ENCODE data around the gene CES1. TPM values are rescaled to one million over a fixed set of nuclear protein-coding genes. Genes with fewer than 3 reads are reported as not detected.
"Not testable (repeated sequence)": the region's sequence is repeated elsewhere in the genome, so short reads cannot be mapped to it uniquely, and the experiment has no call there.

The CES1 gene
- polyA plus RNA-seq, 3 donors from 2014 or later, result 0.61 to 8.1 (median 1.9) TPM

- Mint-ChIP-seq H3K27ac (no peak overlapping the region), H3K4me3 (no peak overlapping the region), H3K27me3 (ENCODE audit: low read depth in 3 of 3) (peaks cover 0 to 5% (median 2%) of the 10 kb centered on the region in 3 donors), H3K4me1 (no peaks in the 10 kb centered on the region), H3K9me3 (no peaks in the 10 kb centered on the region), H3K36me3 (no peaks in the 10 kb centered on the region)
- no peak for DNase-seq
Observed at GRCh38 chr16:55846598-55847346, 13.9 kb upstream of the CES1 start.

GRCh38 chr16:55843105-55843395, 10.2 kb upstream of the CES1 start:
- H3K27ac Mint-ChIP-seq, result no peak overlapping the region
- H3K27me3 Mint-ChIP-seq (ENCODE audit: low read depth in 3 of 3), result peaks cover 0 to 5% (median 2%) of the 10 kb centered on the region in 3 donors
- H3K4me1 Mint-ChIP-seq, result no peaks in the 10 kb centered on the region
- H3K9me3 Mint-ChIP-seq, result no peaks in the 10 kb centered on the region
- no peak overlapping the region for H3K4me3 Mint-ChIP-seq
- DNase-seq, result no peak
- no peaks in the 10 kb centered on the region for H3K36me3 Mint-ChIP-seq

GRCh38 chr16:55842369-55843104, 9.6 kb upstream of the CES1 start:
- Mint-ChIP-seq H3K36me3 (no peaks in the 10 kb centered on the region), H3K27ac (no peak overlapping the region), H3K27me3 (ENCODE audit: low read depth in 3 of 3) (peaks cover 0 to 5% (median 2%) of the 10 kb centered on the region in 3 donors), H3K4me1 (no peaks in the 10 kb centered on the region), H3K4me3 (no peak overlapping the region), H3K9me3 (no peaks in the 10 kb centered on the region)
- peak; percentile 24 to 51 (median 32) for DNase-seq

- Mint-ChIP-seq H3K36me3 (no peaks in the 10 kb centered on the region), H3K9me3 (no peaks in the 10 kb centered on the region), H3K27ac (no peak overlapping the region), H3K4me1 (no peaks in the 10 kb centered on the region), H3K4me3 (no peak overlapping the region), H3K27me3 (ENCODE audit: low read depth in 3 of 3) (peaks cover 0 to 5% (median 0%) of the 10 kb centered on the region in 3 donors)
- no peak for DNase-seq
Observed at GRCh38 chr16:55839115-55839514, 6.2 kb upstream of the CES1 start.

- no peak overlapping the region for H3K4me3 Mint-ChIP-seq
- peaks cover 0 to 3% (median 0%) of the 10 kb centered on the region in 3 donors for H3K27me3 Mint-ChIP-seq (ENCODE audit: low read depth in 3 of 3)
- H3K27ac Mint-ChIP-seq, result no peak overlapping the region
- H3K4me1 Mint-ChIP-seq, result no peaks in the 10 kb centered on the region
- H3K36me3 Mint-ChIP-seq, result no peaks in the 10 kb centered on the region
- no peaks in the 10 kb centered on the region for H3K9me3 Mint-ChIP-seq
- no peak for DNase-seq
Observed at GRCh38 chr16:55836158-55836611, 3.3 kb upstream of the CES1 start.

- Mint-ChIP-seq H3K36me3 (no peaks in the 10 kb centered on the region), H3K27ac (no peak overlapping the region), H3K4me3 (no peak overlapping the region), H3K9me3 (no peaks in the 10 kb centered on the region), H3K4me1 (no peaks in the 10 kb centered on the region), H3K27me3 (ENCODE audit: low read depth in 3 of 3) (peaks cover 0 to 2% (median under 1%) of the 10 kb centered on the region in 3 donors)
- no peak for DNase-seq
Observed at GRCh38 chr16:55835581-55835980, 2.7 kb upstream of the CES1 start.

- not testable (repeated sequence) for H3K36me3 Mint-ChIP-seq; H3K27ac Mint-ChIP-seq; DNase-seq; H3K27me3 Mint-ChIP-seq (ENCODE audit: low read depth in 3 of 3); H3K4me1 Mint-ChIP-seq; H3K4me3 Mint-ChIP-seq; H3K9me3 Mint-ChIP-seq
Observed at GRCh38 chr16:55835173-55835572, 2.3 kb upstream of the CES1 start.

- Mint-ChIP-seq H3K27ac (no peak overlapping the region), H3K4me1 (no peaks in the 10 kb centered on the region), H3K36me3 (no peaks in the 10 kb centered on the region), H3K9me3 (no peaks in the 10 kb centered on the region), H3K27me3 (ENCODE audit: low read depth in 3 of 3) (peaks cover 0 to 10% (median 2%) of the 10 kb centered on the region in 3 donors), H3K4me3 (no peak overlapping the region)
- no peak for DNase-seq
Observed at GRCh38 chr16:55834049-55834448, 1.2 kb upstream of the CES1 start.

GRCh38 chr16:55832425-55832772, 497 bp downstream of the CES1 start:
- H3K27me3 Mint-ChIP-seq (ENCODE audit: low read depth in 3 of 3), result peaks cover 0 to 10% (median 2%) of the 10 kb centered on the region in 3 donors
- H3K9me3 Mint-ChIP-seq, result no peaks in the 10 kb centered on the region
- H3K36me3 Mint-ChIP-seq, result no peaks in the 10 kb centered on the region
- H3K4me1 Mint-ChIP-seq, result no peaks in the 10 kb centered on the region
- no peak overlapping the region for H3K4me3 Mint-ChIP-seq
- H3K27ac Mint-ChIP-seq, result no peak overlapping the region
- DNase-seq, result no peak

GRCh38 chr16:55830658-55831294, 2.1 kb downstream of the CES1 start:
- DNase-seq, result no peak
- peaks cover 0 to 10% (median 2%) of the 10 kb centered on the region in 3 donors for H3K27me3 Mint-ChIP-seq (ENCODE audit: low read depth in 3 of 3)
- no peaks in the 10 kb centered on the region for H3K4me1 Mint-ChIP-seq
- H3K27ac Mint-ChIP-seq, result peak overlapping the region in 1 of 6 donors; percentile 36
- no peak overlapping the region for H3K4me3 Mint-ChIP-seq
- no peaks in the 10 kb centered on the region for H3K9me3 Mint-ChIP-seq
- H3K36me3 Mint-ChIP-seq, result no peaks in the 10 kb centered on the region

GRCh38 chr16:55829232-55829631, 3.7 kb downstream of the CES1 start:
- H3K36me3 Mint-ChIP-seq; H3K27me3 Mint-ChIP-seq (ENCODE audit: low read depth in 3 of 3); H3K4me3 Mint-ChIP-seq; H3K27ac Mint-ChIP-seq; H3K4me1 Mint-ChIP-seq; H3K9me3 Mint-ChIP-seq; DNase-seq: not testable (repeated sequence)

GRCh38 chr16:55828680-55829079, 4.2 kb downstream of the CES1 start:
- no peaks in the 10 kb centered on the region for H3K9me3 Mint-ChIP-seq
- no peak overlapping the region for H3K4me3 Mint-ChIP-seq

GRCh38 chr16:55825115-55825728, 7.7 kb downstream of the CES1 start:
- H3K4me1 Mint-ChIP-seq, result no peaks in the 10 kb centered on the region
- no peaks in the 10 kb centered on the region for H3K36me3 Mint-ChIP-seq
- H3K9me3 Mint-ChIP-seq, result no peaks in the 10 kb centered on the region
- DNase-seq, result no peak
- peaks cover 3 to 15% (median 3%) of the 10 kb centered on the region in 3 donors for H3K27me3 Mint-ChIP-seq (ENCODE audit: low read depth in 3 of 3)
- H3K27ac Mint-ChIP-seq, result no peak overlapping the region
- H3K4me3 Mint-ChIP-seq, result no peak overlapping the region

More at GRCh38 chr16:55828680-55829079, 4.2 kb downstream of the CES1 start:
- no peak overlapping the region for H3K27ac Mint-ChIP-seq
- H3K27me3 Mint-ChIP-seq (ENCODE audit: low read depth in 3 of 3), result peaks cover 1 to 10% (median 3%) of the 10 kb centered on the region in 3 donors
- no peak for DNase-seq
- H3K36me3 Mint-ChIP-seq, result no peaks in the 10 kb centered on the region
- H3K4me1 Mint-ChIP-seq, result no peaks in the 10 kb centered on the region

- H3K9me3 Mint-ChIP-seq, result no peaks in the 10 kb centered on the region
- no peaks in the 10 kb centered on the region for H3K4me1 Mint-ChIP-seq
- H3K4me3 Mint-ChIP-seq, result no peak overlapping the region
- no peak for DNase-seq
- H3K36me3 Mint-ChIP-seq, result no peaks in the 10 kb centered on the region
- H3K27me3 Mint-ChIP-seq (ENCODE audit: low read depth in 3 of 3), result peaks cover 3 to 12% (median 3%) of the 10 kb centered on the region in 3 donors
- H3K27ac Mint-ChIP-seq, result no peak overlapping the region
Observed at GRCh38 chr16:55824473-55825000, 8.4 kb downstream of the CES1 start.

Measured in immature natural killer cell (primary cell).